Stimulated activated CD8-positive, alpha-beta memory T cell treated with anti-CD3 and anti-CD28 coated beads, Interleukin-15, amount 100 ng/mL, for 24 hours (primary cell): ENCODE data around the gene AGPAT2.

Experiments used
- DNase-seq: peaks from one replicate; pipeline ENCODE4 v3.0.0-alpha.2; 2020; ENCODE audit warnings: low read depth

Gene AGPAT2

GRCh38 chr9:136661641-136662325 is 25.5 kb downstream of the AGPAT2 start:
- no peak for DNase-seq

GRCh38 chr9:136660971-136661550 is 26.2 kb downstream of the AGPAT2 start:
- no peak for DNase-seq

- no peak for DNase-seq
Measured at GRCh38 chr9:136659861-136660784, 27.1 kb downstream of the AGPAT2 start.

GRCh38 chr9:136658849-136659535 is 28.3 kb downstream of the AGPAT2 start:
- no peak for DNase-seq

GRCh38 chr9:136657974-136658848 is 29.0 kb downstream of the AGPAT2 start:
- DNase-seq = no peak

GRCh38 chr9:136656795-136657611 is 30.3 kb downstream of the AGPAT2 start:
- no peak for DNase-seq

GRCh38 chr9:136656183-136656738 is 31.0 kb downstream of the AGPAT2 start:
- DNase-seq = no peak

GRCh38 chr9:136655536-136656182 is 31.6 kb downstream of the AGPAT2 start:
- no peak for DNase-seq

- no peak for DNase-seq
Measured at GRCh38 chr9:136654820-136655535, 32.3 kb downstream of the AGPAT2 start.

- no peak for DNase-seq
Measured at GRCh38 chr9:136653323-136654079, 33.8 kb downstream of the AGPAT2 start.

- DNase-seq = no peak
Measured at GRCh38 chr9:136651860-136652259, 35.4 kb downstream of the AGPAT2 start.

GRCh38 chr9:136650648-136651047 is 36.6 kb downstream of the AGPAT2 start:
- DNase-seq = no peak

GRCh38 chr9:136650021-136650420 is 37.2 kb downstream of the AGPAT2 start:
- no peak for DNase-seq

GRCh38 chr9:136648751-136649150 is 38.5 kb downstream of the AGPAT2 start:
- no peak for DNase-seq

- no peak for DNase-seq
Measured at GRCh38 chr9:136646827-136647711, 40.2 kb downstream of the AGPAT2 start.

- DNase-seq = no peak
Measured at GRCh38 chr9:136645903-136646754, 41.1 kb downstream of the AGPAT2 start.
